Body of pancreas (tissue), 4 donors: ENCODE measurements around the gene STPG3.

Source experiments
- POLR2A ChIP-seq, 3 donors: fragments of 450-650 bp; IDR thresholded peaks; one replicate each; pipeline ENCODE4 v1.6.1; 2016; ENCODE audit warnings: antibody characterized with exemption in 3 of 3, mild to moderate bottlenecking in 2 of 3
- TF ChIP-seq, protein P1 (sequence below), 7 experiments: fragments of 450-650 bp in 4 of 7; fragments of 200-600 bp in 3 of 7; sonication (generic) in 3 of 7; IDR thresholded peaks; one replicate each; pipeline ENCODE4 v1.5.1; 2016 to 2019; ENCODE audit warnings: antibody characterized with exemption in 7 of 7

DNA sequence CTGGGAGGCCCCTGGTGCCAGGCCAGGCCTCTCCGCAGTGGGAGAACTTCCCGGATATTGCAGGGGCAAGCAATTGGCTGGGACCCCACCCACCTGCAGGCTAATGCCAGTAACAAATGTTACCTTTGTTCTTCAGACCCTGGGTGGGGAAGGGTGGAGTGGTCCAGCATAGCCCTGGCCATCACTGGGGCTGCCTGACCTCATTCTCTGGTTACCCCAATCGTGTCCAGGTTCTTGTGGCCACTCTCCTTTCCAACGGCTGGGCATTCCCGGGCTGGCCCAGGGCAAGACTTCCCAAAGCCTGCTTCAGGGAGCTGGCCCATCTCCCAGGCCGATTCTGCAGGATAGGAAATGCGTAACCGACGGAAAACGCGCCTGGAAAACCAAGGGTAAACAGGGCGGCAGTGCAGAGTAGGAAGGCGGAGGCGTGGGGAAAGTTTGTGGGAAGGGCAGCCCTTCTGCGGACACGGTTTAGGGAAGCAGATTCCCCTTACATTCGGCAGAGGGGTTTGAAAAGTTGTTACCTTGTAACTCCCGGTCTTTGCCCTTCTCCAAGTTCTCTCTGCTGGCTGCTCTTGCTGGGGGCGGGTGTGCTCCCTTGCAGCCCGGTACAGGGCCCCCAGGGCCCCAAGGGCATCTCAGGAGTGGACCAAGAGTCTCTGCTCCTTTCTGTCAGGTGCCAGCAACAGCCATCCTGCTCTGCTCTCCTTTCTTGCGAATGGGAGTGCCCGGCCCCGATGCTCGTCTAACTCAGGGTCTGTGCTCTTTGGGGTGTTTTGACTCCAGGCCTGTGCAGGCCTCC, 47.5 kb downstream of the STPG3 start:
- TF ChIP-seq, protein P1, sequence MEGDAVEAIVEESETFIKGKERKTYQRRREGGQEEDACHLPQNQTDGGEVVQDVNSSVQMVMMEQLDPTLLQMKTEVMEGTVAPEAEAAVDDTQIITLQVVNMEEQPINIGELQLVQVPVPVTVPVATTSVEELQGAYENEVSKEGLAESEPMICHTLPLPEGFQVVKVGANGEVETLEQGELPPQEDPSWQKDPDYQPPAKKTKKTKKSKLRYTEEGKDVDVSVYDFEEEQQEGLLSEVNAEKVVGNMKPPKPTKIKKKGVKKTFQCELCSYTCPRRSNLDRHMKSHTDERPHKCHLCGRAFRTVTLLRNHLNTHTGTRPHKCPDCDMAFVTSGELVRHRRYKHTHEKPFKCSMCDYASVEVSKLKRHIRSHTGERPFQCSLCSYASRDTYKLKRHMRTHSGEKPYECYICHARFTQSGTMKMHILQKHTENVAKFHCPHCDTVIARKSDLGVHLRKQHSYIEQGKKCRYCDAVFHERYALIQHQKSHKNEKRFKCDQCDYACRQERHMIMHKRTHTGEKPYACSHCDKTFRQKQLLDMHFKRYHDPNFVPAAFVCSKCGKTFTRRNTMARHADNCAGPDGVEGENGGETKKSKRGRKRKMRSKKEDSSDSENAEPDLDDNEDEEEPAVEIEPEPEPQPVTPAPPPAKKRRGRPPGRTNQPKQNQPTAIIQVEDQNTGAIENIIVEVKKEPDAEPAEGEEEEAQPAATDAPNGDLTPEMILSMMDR (IDR thresholded peaks at IDR 0.05), result no peak
- TF ChIP-seq POLR2A (IDR thresholded peaks at IDR 0.05), result no peak
